NCI-H1417 (cell line): ENCODE measurements around the gene GOLGA6A.
A peak's percentile ranks its signal among the peaks of the same experiment; 100 is the strongest.
"Not testable (repeated sequence)": the region's sequence is repeated elsewhere in the genome, so short reads cannot be mapped to it uniquely, and the experiment has no call there.

ENCODE experiments used
- DNase-seq, 3 experiments: peaks; one replicate each; lab custom pipeline; 2025; lab: John Stamatoyannopoulos, UW

GOLGA6A gene

GRCh38 chr15:74108111-74108510 lies 25.8 kb upstream of the GOLGA6A start:
- DNase-seq, result no peak

GRCh38 chr15:74099963-74100733 lies 17.8 kb upstream of the GOLGA6A start:
- not testable (repeated sequence) for DNase-seq

- not testable (repeated sequence) for DNase-seq
Observed at GRCh38 chr15:74096753-74097474, 14.6 kb upstream of the GOLGA6A start.

GRCh38 chr15:74095610-74096009 lies 13.3 kb upstream of the GOLGA6A start:
- not testable (repeated sequence) for DNase-seq

- DNase-seq, result not testable (repeated sequence)
Observed at GRCh38 chr15:74094567-74094966, 12.2 kb upstream of the GOLGA6A start.

- not testable (repeated sequence) for DNase-seq
Observed at GRCh38 chr15:74075781-74076180, 6.6 kb downstream of the GOLGA6A start.

- not testable (repeated sequence) for DNase-seq
Observed at GRCh38 chr15:74072614-74073337, 9.6 kb downstream of the GOLGA6A start.

GRCh38 chr15:74072132-74072531 lies 10.2 kb downstream of the GOLGA6A start:
- not testable (repeated sequence) for DNase-seq

GRCh38 chr15:74071645-74072044 lies 10.7 kb downstream of the GOLGA6A start:
- not testable (repeated sequence) for DNase-seq

- not testable (repeated sequence) for DNase-seq
Observed at GRCh38 chr15:74065684-74066411, 16.5 kb downstream of the GOLGA6A start.

- not testable (repeated sequence) for DNase-seq
Observed at GRCh38 chr15:74064822-74065221, 17.5 kb downstream of the GOLGA6A start.

- DNase-seq, result not testable (repeated sequence)
Observed at GRCh38 chr15:74064183-74064582, 18.2 kb downstream of the GOLGA6A start.

- not testable (repeated sequence) for DNase-seq
Observed at GRCh38 chr15:74063425-74064146, 18.8 kb downstream of the GOLGA6A start.

GRCh38 chr15:74062671-74063070 lies 19.7 kb downstream of the GOLGA6A start:
- DNase-seq, result no peak

- DNase-seq, result no peak
Observed at GRCh38 chr15:74062236-74062635, 20.1 kb downstream of the GOLGA6A start.

- DNase-seq, result no peak
Observed at GRCh38 chr15:74060251-74060650, 22.1 kb downstream of the GOLGA6A start.

- not testable (repeated sequence) for DNase-seq
Observed at GRCh38 chr15:74059050-74059833, 23.1 kb downstream of the GOLGA6A start.

- DNase-seq, result not testable (repeated sequence)
Observed at GRCh38 chr15:74056330-74056729, 26.0 kb downstream of the GOLGA6A start.

- DNase-seq, result no peak
Observed at GRCh38 chr15:74055804-74056203, 26.5 kb downstream of the GOLGA6A start.

GRCh38 chr15:74053941-74054529 lies 28.3 kb downstream of the GOLGA6A start:
- peak; percentile 77 to 89 (median 78) for DNase-seq
